Activated naive CD8-positive, alpha-beta T cell (primary cell): ENCODE results near the gene SPAG7.
A peak's percentile ranks its signal among the peaks of the same experiment; 100 is the strongest.

ENCODE experiments used
- H3K27ac Mint-ChIP-seq: one replicate; pipeline ENCODE4 v1.8.0; 2021; ENCODE audit warnings: mixed read lengths
- H3K27me3 Mint-ChIP-seq: one replicate; pipeline ENCODE4 v1.8.0; 2021; ENCODE audit warnings: mixed read lengths
- H3K36me3 Mint-ChIP-seq: one replicate; pipeline ENCODE4 v1.8.0; 2021; ENCODE audit warnings: mixed read lengths
- H3K4me1 Mint-ChIP-seq: one replicate; pipeline ENCODE4 v1.8.0; 2021; ENCODE audit warnings: low read depth, mixed read lengths
- H3K4me3 Mint-ChIP-seq: one replicate; pipeline ENCODE4 v1.8.0; 2021; ENCODE audit warnings: mild to moderate bottlenecking, mixed read lengths
- H3K9me3 Mint-ChIP-seq: one replicate; pipeline ENCODE4 v1.8.0; 2021; ENCODE audit warnings: low read depth, mixed read lengths

Gene SPAG7

DNA sequence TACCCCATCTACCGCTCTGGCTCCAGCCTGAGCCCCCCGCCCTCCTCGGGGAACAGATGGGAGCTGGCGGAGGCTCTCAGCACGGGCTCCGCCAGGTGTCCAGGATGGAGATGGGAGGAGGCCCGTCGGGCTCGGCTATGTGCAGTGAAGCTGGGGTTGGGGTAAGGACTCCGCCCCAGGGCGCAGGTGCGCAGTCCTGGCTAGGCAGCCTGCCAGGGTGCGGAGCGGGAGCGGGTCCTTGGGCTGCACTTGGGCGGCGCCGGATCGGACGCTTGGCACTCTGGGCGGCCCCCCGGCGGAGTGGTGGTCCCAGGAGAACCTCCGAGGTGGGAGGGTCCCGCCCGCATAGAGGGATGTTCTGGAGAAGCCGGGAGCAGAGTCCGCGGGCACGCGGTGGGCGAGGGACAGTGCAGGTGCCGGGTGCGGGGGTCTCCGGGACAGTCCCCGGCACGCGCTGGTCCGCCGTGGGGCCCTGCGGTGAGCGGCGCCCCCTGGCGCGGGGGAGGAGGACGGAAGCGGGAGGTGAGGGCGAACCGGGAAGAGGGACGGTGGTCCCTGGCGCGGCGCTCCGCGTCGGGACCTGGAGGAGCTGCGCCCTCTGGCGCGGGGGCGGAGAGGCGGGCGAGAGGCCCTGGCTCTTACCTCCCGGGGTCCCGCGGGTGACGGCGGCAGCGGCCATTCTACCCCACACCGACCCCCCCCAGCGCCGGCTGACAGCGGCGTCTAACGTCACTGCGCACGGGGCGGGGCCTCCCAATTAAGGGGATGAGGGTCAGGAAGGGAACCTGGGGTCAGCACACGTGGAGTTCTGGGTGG is 19.5 kb upstream of the SPAG7 start, which contains the start of gene CAMTA2:
Gene CAMTA2 (minus strand): TSS at position 725 of the 816 bp plus-strand sequence. CDS start 1,453 bp downstream, outside the sequence.
- Mint-ChIP-seq H3K27ac (peak within 1 kb of the TSS; percentile 91), H3K4me3 (peak within 1 kb of the TSS; percentile 92), H3K36me3 (peaks cover 4% of the 10 kb centered on the region), H3K9me3 (no peaks in the 10 kb centered on the region), H3K27me3 (no peaks in the 10 kb centered on the region), H3K4me1 (peaks cover 44% of the 10 kb centered on the region)

DNA sequence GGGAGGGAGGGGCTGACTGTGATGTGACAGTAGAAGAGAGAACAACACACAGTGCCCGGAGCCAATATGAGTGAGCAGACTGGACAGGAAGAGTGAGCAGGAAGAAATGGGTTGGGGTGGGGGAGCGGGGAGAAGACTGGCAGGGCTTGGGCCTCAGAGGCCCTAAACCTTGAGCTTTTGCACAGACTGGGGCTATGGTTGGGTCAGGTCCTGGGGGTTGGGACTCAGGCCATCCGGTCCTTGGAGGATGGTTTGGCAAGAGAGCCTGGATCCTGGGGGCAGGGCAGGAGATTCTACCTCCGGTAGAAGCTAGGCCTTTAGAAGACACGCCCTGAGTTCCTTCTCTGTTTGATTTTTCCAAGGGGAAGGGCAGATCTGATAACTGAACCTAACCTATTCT is 18.8 kb upstream of the SPAG7 start:
- no peaks in the 10 kb centered on the region for H3K27me3 Mint-ChIP-seq
- H3K36me3 Mint-ChIP-seq, result no peaks in the 10 kb centered on the region
- H3K4me3 Mint-ChIP-seq, result peak overlapping the region; percentile 92
- H3K27ac Mint-ChIP-seq, result peak overlapping the region; percentile 86
- no peaks in the 10 kb centered on the region for H3K9me3 Mint-ChIP-seq
- H3K4me1 Mint-ChIP-seq, result peaks cover 42% of the 10 kb centered on the region

GRCh38 chr17:4982305-4982704 is 14.7 kb upstream of the SPAG7 start:
- Mint-ChIP-seq H3K4me1 (peaks cover 37% of the 10 kb centered on the region), H3K36me3 (no peaks in the 10 kb centered on the region), H3K4me3 (no peak overlapping the region), H3K9me3 (no peaks in the 10 kb centered on the region), H3K27me3 (no peaks in the 10 kb centered on the region), H3K27ac (peak overlapping the region; percentile 58)

GRCh38 chr17:4980644-4981216 is 13.1 kb upstream of the SPAG7 start:
- Mint-ChIP-seq H3K4me3 (no peak overlapping the region), H3K4me1 (peaks cover 27% of the 10 kb centered on the region), H3K36me3 (no peaks in the 10 kb centered on the region), H3K9me3 (no peaks in the 10 kb centered on the region), H3K27ac (peak overlapping the region; percentile 80), H3K27me3 (no peaks in the 10 kb centered on the region)

- Mint-ChIP-seq H3K27ac (no peak overlapping the region), H3K27me3 (no peaks in the 10 kb centered on the region), H3K4me3 (no peak overlapping the region), H3K9me3 (no peaks in the 10 kb centered on the region), H3K36me3 (peaks cover 2% of the 10 kb centered on the region), H3K4me1 (peaks cover 19% of the 10 kb centered on the region)
Observed at GRCh38 chr17:4978726-4979125, 11.1 kb upstream of the SPAG7 start.

GRCh38 chr17:4974115-4974670 is 6.6 kb upstream of the SPAG7 start:
- no peaks in the 10 kb centered on the region for H3K9me3 Mint-ChIP-seq
- H3K27me3 Mint-ChIP-seq, result no peaks in the 10 kb centered on the region
- no peak overlapping the region for H3K4me3 Mint-ChIP-seq
- peaks cover 19% of the 10 kb centered on the region for H3K4me1 Mint-ChIP-seq
- peak overlapping the region; percentile 16 for H3K27ac Mint-ChIP-seq
- peaks cover 9% of the 10 kb centered on the region for H3K36me3 Mint-ChIP-seq

DNA sequence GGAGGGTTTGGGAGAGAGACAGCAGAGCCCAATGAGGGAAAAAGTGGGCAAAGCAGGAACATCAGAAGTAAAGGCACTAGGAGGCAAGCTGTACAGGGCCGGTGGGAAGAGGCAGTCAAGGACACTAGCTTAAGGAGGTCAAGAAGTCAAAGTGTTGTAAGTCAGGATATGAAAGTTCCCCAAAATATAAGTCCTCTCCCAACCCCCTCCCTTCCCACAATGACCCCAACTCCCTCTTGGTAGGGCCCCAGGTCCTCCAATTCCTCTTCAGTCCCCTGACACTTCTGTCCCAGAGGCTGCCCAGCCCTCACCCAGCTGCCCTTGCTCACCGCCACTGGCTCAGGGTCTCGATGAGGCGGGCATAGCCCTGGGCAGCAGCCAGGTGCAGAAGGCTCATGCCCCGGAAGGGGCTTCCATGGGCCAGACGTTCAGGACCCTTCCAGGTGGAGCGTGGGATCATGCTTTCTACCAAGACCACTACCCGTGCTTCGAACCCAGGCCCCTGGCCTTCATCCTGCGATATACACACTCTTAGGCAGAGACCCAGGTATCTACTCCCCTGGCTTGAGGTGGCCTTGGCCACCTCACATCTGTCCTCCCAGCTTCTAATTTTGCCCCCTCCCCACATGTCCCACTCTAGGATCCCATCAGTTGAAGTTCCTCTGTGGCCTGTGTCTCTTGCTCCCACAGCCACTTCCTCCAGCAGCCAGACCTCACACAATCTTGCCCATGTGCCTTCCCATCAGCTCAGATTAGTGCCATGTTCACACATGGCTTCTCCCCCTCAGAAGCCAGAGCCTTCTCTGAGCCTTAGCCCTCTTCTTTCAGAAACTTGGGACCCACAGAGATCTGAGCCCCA is 5.9 kb upstream of the SPAG7 start:
- H3K4me3 Mint-ChIP-seq, result no peak overlapping the region
- H3K27me3 Mint-ChIP-seq, result no peaks in the 10 kb centered on the region
- peaks cover 27% of the 10 kb centered on the region for H3K4me1 Mint-ChIP-seq
- peaks cover 10% of the 10 kb centered on the region for H3K36me3 Mint-ChIP-seq
- no peaks in the 10 kb centered on the region for H3K9me3 Mint-ChIP-seq
- H3K27ac Mint-ChIP-seq, result peak overlapping the region; percentile 46

GRCh38 chr17:4972752-4973151 is 5.1 kb upstream of the SPAG7 start:
- peaks cover 27% of the 10 kb centered on the region for H3K4me1 Mint-ChIP-seq
- H3K9me3 Mint-ChIP-seq, result no peaks in the 10 kb centered on the region
- H3K27ac Mint-ChIP-seq, result peak overlapping the region; percentile 58
- H3K27me3 Mint-ChIP-seq, result no peaks in the 10 kb centered on the region
- peaks cover 10% of the 10 kb centered on the region for H3K36me3 Mint-ChIP-seq
- H3K4me3 Mint-ChIP-seq, result no peak overlapping the region

GRCh38 chr17:4972322-4972721 is 4.7 kb upstream of the SPAG7 start:
- no peaks in the 10 kb centered on the region for H3K9me3 Mint-ChIP-seq
- H3K4me3 Mint-ChIP-seq, result no peak overlapping the region
- H3K27ac Mint-ChIP-seq, result peak overlapping the region; percentile 58
- H3K36me3 Mint-ChIP-seq, result peaks cover 10% of the 10 kb centered on the region
- peaks cover 27% of the 10 kb centered on the region for H3K4me1 Mint-ChIP-seq
- no peaks in the 10 kb centered on the region for H3K27me3 Mint-ChIP-seq

GRCh38 chr17:4971826-4972225 is 4.2 kb upstream of the SPAG7 start:
- peaks cover 10% of the 10 kb centered on the region for H3K36me3 Mint-ChIP-seq
- H3K27ac Mint-ChIP-seq, result peak overlapping the region; percentile 61
- H3K4me3 Mint-ChIP-seq, result no peak overlapping the region
- no peaks in the 10 kb centered on the region for H3K27me3 Mint-ChIP-seq
- H3K9me3 Mint-ChIP-seq, result no peaks in the 10 kb centered on the region
- peaks cover 27% of the 10 kb centered on the region for H3K4me1 Mint-ChIP-seq

GRCh38 chr17:4970273-4970672 is 2.7 kb upstream of the SPAG7 start:
- Mint-ChIP-seq H3K9me3 (no peaks in the 10 kb centered on the region), H3K27ac (no peak overlapping the region), H3K36me3 (peaks cover 17% of the 10 kb centered on the region), H3K27me3 (no peaks in the 10 kb centered on the region), H3K4me1 (peaks cover 37% of the 10 kb centered on the region), H3K4me3 (peak overlapping the region; percentile 44)

GRCh38 chr17:4969551-4970173 is 2.0 kb upstream of the SPAG7 start:
- Mint-ChIP-seq H3K4me3 (no peak overlapping the region), H3K4me1 (peaks cover 39% of the 10 kb centered on the region), H3K27ac (no peak overlapping the region), H3K36me3 (peaks cover 18% of the 10 kb centered on the region), H3K9me3 (no peaks in the 10 kb centered on the region), H3K27me3 (no peaks in the 10 kb centered on the region)

DNA sequence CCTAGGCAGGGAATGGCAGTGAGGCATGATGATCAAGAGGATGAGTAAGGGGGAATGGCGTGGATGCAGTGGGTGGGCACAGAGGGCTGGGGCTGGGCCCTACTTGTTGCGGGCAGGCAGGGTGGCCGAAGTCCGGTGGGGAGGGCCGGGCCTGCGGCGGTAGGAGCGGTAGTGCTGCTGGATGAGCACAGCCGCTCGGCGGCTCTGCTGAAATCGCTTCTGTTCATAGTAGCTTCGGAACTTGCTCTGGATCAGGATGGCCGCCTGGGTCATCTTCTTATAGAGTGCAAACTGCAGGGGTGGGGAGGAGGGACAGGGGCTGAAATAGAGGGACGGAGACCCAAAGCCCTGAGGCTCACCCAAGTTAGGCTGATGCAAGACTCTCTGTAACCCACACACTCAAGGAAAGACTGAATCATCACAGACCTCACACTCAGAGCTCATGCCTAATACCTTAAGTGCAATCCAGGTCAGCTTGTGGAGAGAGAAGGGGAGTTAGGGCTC is 1.5 kb upstream of the SPAG7 start:
- Mint-ChIP-seq H3K36me3 (peaks cover 18% of the 10 kb centered on the region), H3K4me1 (peaks cover 39% of the 10 kb centered on the region), H3K27me3 (no peaks in the 10 kb centered on the region), H3K27ac (no peak overlapping the region), H3K4me3 (no peak overlapping the region), H3K9me3 (no peaks in the 10 kb centered on the region)

DNA sequence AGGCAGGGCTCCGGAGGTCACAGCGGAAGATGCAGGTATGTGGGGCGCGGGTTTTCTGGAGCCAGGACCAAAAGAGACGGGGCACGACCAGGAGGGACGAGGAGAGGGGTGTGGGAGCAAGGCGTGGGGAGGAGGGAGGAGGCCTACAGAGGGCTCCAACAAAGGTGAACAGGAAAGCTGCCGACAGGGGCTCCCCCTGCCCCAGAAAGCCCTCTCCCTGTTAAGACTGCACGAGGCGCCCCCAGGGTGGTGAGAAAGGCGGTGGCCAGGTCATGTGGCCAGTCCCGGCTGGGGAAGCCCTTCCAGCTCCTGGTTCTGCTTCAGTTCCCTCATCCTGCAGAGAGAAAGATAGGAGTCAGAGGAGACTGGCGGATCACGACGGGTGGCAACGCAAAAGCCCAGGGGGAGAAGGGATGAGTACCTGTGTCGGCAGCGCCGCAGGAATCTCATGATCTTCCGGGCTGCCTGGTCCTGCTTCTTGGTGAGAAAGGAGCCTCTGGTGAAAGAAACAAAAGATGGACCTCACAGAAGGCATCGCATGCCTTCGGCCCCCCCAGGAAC is 949 bp upstream of the SPAG7 start:
- Mint-ChIP-seq H3K36me3 (peaks cover 18% of the 10 kb centered on the region), H3K9me3 (no peaks in the 10 kb centered on the region), H3K27me3 (no peaks in the 10 kb centered on the region), H3K4me3 (no peak overlapping the region), H3K4me1 (peaks cover 39% of the 10 kb centered on the region), H3K27ac (no peak overlapping the region)
